HG03025 (cell line): ENCODE results near the gene KCTD16.

Experiments used
- ATAC-seq: cut with Tn5 transposase; IDR thresholded peaks from one replicate; pipeline ENCODE4 v1.9.1; 2021; ENCODE audit warnings: mild to moderate bottlenecking, moderate library complexity; ENCODE audit not compliant: unreplicated experiment, low FRiP score

KCTD16 gene

GRCh38 chr5:144487207-144487606 lies 316.5 kb downstream of the KCTD16 start:
- no peak for ATAC-seq

DNA sequence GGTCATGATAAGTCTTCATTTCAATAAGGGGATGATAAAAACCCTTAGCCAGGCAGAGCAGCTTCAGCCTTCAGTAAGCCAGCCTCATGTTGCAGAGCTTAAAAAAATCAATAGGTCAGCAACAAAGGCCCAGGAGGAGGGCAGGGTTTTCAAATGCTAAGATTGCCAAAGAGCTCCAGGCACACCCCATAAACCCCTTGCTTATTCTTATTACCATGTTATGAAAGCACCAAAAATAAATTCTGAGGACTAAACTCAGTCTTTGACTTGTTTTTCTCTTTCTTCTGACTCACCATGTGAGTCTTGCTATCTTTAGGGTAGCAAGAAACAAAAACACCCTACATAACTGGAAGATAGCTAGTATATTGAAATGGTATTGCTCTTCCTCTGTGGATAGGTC lies 317.1 kb downstream of the KCTD16 start:
- ATAC-seq = no peak

GRCh38 chr5:144503123-144503522 lies 332.4 kb downstream of the KCTD16 start:
- ATAC-seq = no peak

DNA sequence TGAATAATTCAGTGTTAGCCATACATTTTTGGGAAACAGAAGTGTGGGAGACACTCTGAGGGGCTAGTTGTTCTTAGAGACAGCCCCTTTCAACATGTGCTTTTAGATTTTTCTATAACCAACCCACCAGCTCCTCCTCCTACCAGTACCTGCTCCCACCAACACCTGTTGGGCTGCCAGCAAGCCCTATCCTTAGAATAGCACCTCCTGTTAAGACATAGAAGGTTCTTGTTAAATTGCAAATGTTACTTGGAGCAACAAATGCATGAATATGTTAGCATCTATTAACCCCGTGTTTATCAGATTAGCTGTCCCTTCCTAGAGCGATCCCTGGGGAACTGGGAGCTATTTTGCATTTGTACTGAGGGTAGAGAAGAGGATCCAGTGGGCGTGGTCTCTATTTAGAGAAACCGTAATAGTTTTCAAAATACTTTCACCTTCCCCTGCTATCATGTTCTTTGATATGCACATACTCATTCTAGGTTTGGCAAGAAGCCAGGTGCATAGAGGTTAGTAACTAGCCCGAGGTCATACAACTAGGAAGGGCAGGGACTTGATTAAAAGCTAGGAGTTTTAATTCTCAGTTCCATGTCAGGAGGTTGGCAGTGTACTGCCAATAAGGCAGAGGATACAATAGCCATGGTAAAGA lies 334.4 kb downstream of the KCTD16 start:
- no peak for ATAC-seq

- no peak for ATAC-seq
Measured at GRCh38 chr5:144510845-144511579, 340.3 kb downstream of the KCTD16 start.

GRCh38 chr5:144511580-144512072 lies 341.0 kb downstream of the KCTD16 start:
- no peak for ATAC-seq

GRCh38 chr5:144522698-144523097 lies 352.0 kb downstream of the KCTD16 start:
- ATAC-seq = no peak

- ATAC-seq = no peak
Measured at GRCh38 chr5:144525000-144525399, 354.3 kb downstream of the KCTD16 start.

DNA sequence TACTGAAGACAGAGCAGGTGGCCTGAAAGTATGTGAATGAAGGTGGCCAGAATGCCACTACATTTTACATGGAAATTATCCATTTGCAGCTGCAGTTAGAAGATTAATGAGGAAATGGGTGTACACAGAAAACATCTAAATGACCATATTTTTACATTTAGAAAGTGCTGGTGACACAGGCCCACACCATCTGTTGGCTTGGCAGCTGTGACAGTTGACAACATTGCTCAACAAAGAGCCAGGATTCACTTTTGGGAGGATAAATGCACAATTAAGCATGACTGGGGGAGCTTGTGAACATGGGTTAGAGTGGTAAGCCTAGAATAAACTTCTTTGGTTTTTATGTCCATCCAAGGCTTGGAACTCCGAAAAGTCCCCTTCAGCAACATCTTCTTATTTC lies 360.5 kb downstream of the KCTD16 start:
- no peak for ATAC-seq
